Smooth muscle cell (in vitro differentiated cells): ENCODE measurements around the gene DSC2. TPM values are rescaled to one million over a fixed set of nuclear protein-coding genes. Genes with fewer than 3 reads are reported as not detected.

Experiments
- DNase-seq: peaks from one replicate; lab custom pipeline; 2025; ENCODE audit not compliant: unreplicated experiment; lab: John Stamatoyannopoulos, UW
- H2AFZ ChIP-seq: fragments of 200-600 bp; sonication (generic); 2 replicates; pipeline ENCODE4 v1.6.0; 2016; ENCODE audit warnings: antibody characterized with exemption, low read depth, mild to moderate bottlenecking
- H3F3A ChIP-seq: fragments of 200-600 bp; sonication (generic); 2 replicates; pipeline ENCODE4 v1.6.0; 2017; ENCODE audit warnings: antibody characterized with exemption, low read depth
- H3K27ac ChIP-seq: fragments of 200-600 bp; sonication (generic); 2 replicates; pipeline ENCODE4 v1.5.1; 2016; ENCODE audit warnings: low read depth, mild to moderate bottlenecking
- H3K27me3 ChIP-seq: fragments of 200-600 bp; sonication (generic); 2 replicates; pipeline ENCODE4 v1.6.1; 2016; ENCODE audit warnings: low read depth, mild to moderate bottlenecking
- H3K36me3 ChIP-seq: fragments of 200-600 bp; sonication (generic); 2 replicates; pipeline ENCODE4 v1.5.1; 2016; ENCODE audit warnings: low read depth
- H3K4me1 ChIP-seq: fragments of 200-600 bp; sonication (generic); 2 replicates; pipeline ENCODE4 v1.5.1; 2016; ENCODE audit warnings: low read depth
- H3K4me2 ChIP-seq: fragments of 200-600 bp; sonication (generic); 2 replicates; pipeline ENCODE4 v1.6.0; 2016; ENCODE audit warnings: mild to moderate bottlenecking
- H3K4me3 ChIP-seq: fragments of 200-600 bp; sonication (generic); 2 replicates; pipeline ENCODE4 v1.5.1; 2016; ENCODE audit warnings: mild to moderate bottlenecking
- H3K79me2 ChIP-seq: fragments of 200-600 bp; sonication (generic); 2 replicates; pipeline ENCODE4 v1.6.0; 2016; ENCODE audit warnings: low read depth, mild to moderate bottlenecking
- H3K9ac ChIP-seq: fragments of 200-600 bp; sonication (generic); 2 replicates; pipeline ENCODE4 v1.6.0; 2016; ENCODE audit warnings: low read depth
- H3K9me3 ChIP-seq: fragments of 200-600 bp; sonication (generic); replicated peaks from 2 replicates; pipeline ENCODE4 v1.5.1; 2016; ENCODE audit warnings: low read depth
- H4K20me1 ChIP-seq: fragments of 200-600 bp; sonication (generic); 2 replicates; pipeline ENCODE4 v1.6.0; 2016; ENCODE audit warnings: low read depth
- WGBS: methylation state at CpG from one replicate; pipeline ENCODE4 v1.1.7; 2016; ENCODE audit warnings: low lambda C conversion rate; 5-methylcytosine and 5-hydroxymethylcytosine counted together
- polyA plus RNA-seq: library from polyadenylated mRNA; unstranded; fragments of >200 nt; fragmentation: Nextera tagmentation; extraction: Ambion mirVana; gene quantifications from 2 replicates; pipeline ENCODE4 v1.2.1, GENCODE V29; 2016
- total RNA-seq: library from RNA; depleted of rRNA; stranded (reverse); fragments of >200 nt; gene quantifications from 2 replicates; pipeline ENCODE4 v1.2.3, GENCODE V29; 2014
- TF ChIP-seq, protein P1 (sequence below): fragments of 200-600 bp; sonication (generic); IDR thresholded peaks from 2 replicates; pipeline ENCODE4 v1.5.1; 2017; ENCODE audit warnings: borderline replicate concordance, mild to moderate bottlenecking, antibody characterized with exemption; ENCODE audit not compliant: insufficient read depth, poor library complexity, severe bottlenecking

The DSC2 gene
- total and polyA plus RNA-seq, 2 experiments from 2014 or later = 15.6 to 78.8 TPM

DNA sequence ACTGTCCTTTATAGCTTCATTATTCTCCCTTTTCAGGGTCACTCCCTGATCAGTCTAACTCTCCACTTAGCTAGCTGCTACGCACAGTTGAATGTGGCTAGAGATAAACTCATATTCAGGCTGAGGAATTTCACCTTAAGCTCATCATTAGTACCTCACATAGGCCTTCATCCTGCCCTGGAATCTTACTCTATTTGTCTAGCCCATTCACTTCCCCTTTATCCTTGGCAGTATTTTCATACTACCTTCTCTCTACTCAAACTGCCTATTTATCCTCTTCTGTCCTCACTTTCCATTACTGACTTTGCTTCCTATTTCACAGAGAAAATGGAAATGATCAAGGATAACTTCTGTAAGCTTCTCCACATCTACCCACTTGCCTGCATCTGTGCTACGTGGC is 10.6 kb upstream of the DSC2 start:
- Histone ChIP-seq H3K9me3 (no peaks in the 10 kb centered on the region), H3F3A (no peaks in the 10 kb centered on the region), H3K4me1 (no peaks in the 10 kb centered on the region), H3K4me2 (no peak overlapping the region), H3K27me3 (no peaks in the 10 kb centered on the region), H3K27ac (no peak overlapping the region), H3K36me3 (no peaks in the 10 kb centered on the region), H3K9ac (no peak overlapping the region), H3K79me2 (no peaks in the 10 kb centered on the region), H3K4me3 (no peak overlapping the region), H2AFZ (no peak overlapping the region), H4K20me1 (no peaks in the 10 kb centered on the region)
- DNase-seq = no peak
- TF ChIP-seq, protein P1, sequence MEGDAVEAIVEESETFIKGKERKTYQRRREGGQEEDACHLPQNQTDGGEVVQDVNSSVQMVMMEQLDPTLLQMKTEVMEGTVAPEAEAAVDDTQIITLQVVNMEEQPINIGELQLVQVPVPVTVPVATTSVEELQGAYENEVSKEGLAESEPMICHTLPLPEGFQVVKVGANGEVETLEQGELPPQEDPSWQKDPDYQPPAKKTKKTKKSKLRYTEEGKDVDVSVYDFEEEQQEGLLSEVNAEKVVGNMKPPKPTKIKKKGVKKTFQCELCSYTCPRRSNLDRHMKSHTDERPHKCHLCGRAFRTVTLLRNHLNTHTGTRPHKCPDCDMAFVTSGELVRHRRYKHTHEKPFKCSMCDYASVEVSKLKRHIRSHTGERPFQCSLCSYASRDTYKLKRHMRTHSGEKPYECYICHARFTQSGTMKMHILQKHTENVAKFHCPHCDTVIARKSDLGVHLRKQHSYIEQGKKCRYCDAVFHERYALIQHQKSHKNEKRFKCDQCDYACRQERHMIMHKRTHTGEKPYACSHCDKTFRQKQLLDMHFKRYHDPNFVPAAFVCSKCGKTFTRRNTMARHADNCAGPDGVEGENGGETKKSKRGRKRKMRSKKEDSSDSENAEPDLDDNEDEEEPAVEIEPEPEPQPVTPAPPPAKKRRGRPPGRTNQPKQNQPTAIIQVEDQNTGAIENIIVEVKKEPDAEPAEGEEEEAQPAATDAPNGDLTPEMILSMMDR = no peak
- 88% methylated on average over 2 of the region's 2 CpGs for WGBS

DNA sequence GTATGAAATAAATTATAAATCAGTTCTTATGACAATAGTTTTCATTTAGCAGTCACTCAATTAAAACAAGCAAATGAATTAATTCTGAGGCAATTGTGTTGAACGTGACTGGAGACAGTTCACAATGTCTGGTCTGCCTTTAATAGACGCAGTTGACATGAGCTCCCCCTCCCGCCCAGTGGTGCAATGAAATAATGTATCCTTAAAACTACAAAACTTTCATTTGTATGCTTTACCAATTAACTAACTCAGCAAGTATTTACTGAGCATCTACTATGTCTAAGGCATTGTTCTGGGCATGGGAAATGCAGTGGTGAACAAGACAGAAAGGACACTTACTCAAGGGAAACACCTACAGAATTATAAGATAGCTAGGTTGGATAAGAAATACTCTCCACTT is 3.5 kb upstream of the DSC2 start:
- TF ChIP-seq, protein P1 = no peak
- H3K9me3 ChIP-seq = no peaks in the 10 kb centered on the region
- WGBS = 89% methylated on average over 3 of the region's 3 CpGs
- H3K4me1 ChIP-seq = peaks cover 5% of the 10 kb centered on the region
- peaks cover 2% of the 10 kb centered on the region for H3K79me2 ChIP-seq
- H3K4me3 ChIP-seq = no peak overlapping the region
- no peaks in the 10 kb centered on the region for H3K36me3 ChIP-seq
- DNase-seq = no peak
- H2AFZ ChIP-seq = no peak overlapping the region
- H3K4me2 ChIP-seq = no peak overlapping the region
- H3K9ac ChIP-seq = no peak overlapping the region
- H4K20me1 ChIP-seq = no peaks in the 10 kb centered on the region
- peaks cover 10% of the 10 kb centered on the region for H3F3A ChIP-seq
- H3K27ac ChIP-seq = no peak overlapping the region
- H3K27me3 ChIP-seq = no peaks in the 10 kb centered on the region

DNA sequence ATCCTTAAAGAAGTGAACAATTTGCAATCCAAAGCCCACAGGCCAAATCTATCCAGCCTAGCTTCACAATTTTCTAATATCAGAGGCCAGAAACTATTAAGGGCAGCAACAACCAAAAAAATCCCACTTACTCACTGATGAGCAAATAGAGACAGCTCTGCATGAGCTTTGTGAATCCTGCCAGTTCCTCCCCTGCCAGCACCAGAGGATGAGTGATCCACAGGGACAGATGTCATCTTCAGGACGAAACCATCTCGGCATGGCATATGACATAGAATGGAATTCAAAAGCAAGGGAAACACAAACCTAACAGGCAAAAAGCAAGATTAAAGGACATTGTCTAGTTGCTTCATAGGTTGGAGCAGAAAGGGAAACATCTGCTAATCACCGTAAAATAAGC is 2.2 kb upstream of the DSC2 start:
- peaks cover 10% of the 10 kb centered on the region for H3F3A ChIP-seq
- H3K36me3 ChIP-seq = no peaks in the 10 kb centered on the region
- H4K20me1 ChIP-seq = peaks cover 5% of the 10 kb centered on the region
- H3K9ac ChIP-seq = peak overlapping the region; percentile 91
- peaks cover 5% of the 10 kb centered on the region for H3K4me1 ChIP-seq
- TF ChIP-seq, protein P1 = no peak
- H3K27ac ChIP-seq = peak overlapping the region; percentile 92
- H3K27me3 ChIP-seq = no peaks in the 10 kb centered on the region
- peaks cover 15% of the 10 kb centered on the region for H3K79me2 ChIP-seq
- no peak overlapping the region for H3K4me2 ChIP-seq
- no peak overlapping the region for H2AFZ ChIP-seq
- no peak for DNase-seq
- no peak overlapping the region for H3K4me3 ChIP-seq
- WGBS = 95% methylated on average over 3 of the region's 3 CpGs
- no peaks in the 10 kb centered on the region for H3K9me3 ChIP-seq

DNA sequence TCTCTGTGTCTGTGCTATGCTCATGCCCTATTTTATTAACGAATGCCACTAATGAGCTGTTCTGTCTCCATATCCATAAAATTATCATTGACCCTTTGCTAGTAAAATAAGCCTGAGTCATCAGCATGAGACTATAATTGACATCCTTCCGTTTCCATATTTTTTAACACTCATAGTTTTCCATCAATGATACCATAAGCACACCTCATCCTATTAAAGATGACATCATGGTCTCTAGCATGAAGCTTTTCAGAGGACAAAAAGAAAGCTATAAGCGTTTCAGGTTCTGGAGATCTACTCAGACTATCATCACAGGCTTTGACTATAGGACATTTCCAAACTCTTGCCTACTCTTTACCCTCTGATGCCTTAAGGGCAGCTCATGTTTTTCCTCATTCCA is 1.2 kb upstream of the DSC2 start:
- H3K9ac ChIP-seq = peak overlapping the region; percentile 91
- H3K4me2 ChIP-seq = peak overlapping the region; percentile 92
- H3K27me3 ChIP-seq = no peaks in the 10 kb centered on the region
- TF ChIP-seq, protein P1 = no peak
- peak overlapping the region; percentile 95 for H3K4me3 ChIP-seq
- peaks cover 5% of the 10 kb centered on the region for H4K20me1 ChIP-seq
- H3K27ac ChIP-seq = peak overlapping the region; percentile 92
- H3F3A ChIP-seq = peaks cover 10% of the 10 kb centered on the region
- WGBS = 59% methylated on average over 3 of the region's 3 CpGs
- H3K9me3 ChIP-seq = no peaks in the 10 kb centered on the region
- no peak overlapping the region for H2AFZ ChIP-seq
- no peaks in the 10 kb centered on the region for H3K36me3 ChIP-seq
- peaks cover 5% of the 10 kb centered on the region for H3K4me1 ChIP-seq
- DNase-seq = no peak
- H3K79me2 ChIP-seq = peaks cover 24% of the 10 kb centered on the region
